GM21619 (cell line): ENCODE results near the gene TUBA1A.
"Not testable (repeated sequence)": the region's sequence is repeated elsewhere in the genome, so short reads cannot be mapped to it uniquely, and the experiment has no call there.

Experiments used
- ATAC-seq: cut with Tn5 transposase; IDR thresholded peaks from one replicate; pipeline ENCODE4 v1.9.1; 2021; ENCODE audit not compliant: unreplicated experiment

Gene TUBA1A

DNA sequence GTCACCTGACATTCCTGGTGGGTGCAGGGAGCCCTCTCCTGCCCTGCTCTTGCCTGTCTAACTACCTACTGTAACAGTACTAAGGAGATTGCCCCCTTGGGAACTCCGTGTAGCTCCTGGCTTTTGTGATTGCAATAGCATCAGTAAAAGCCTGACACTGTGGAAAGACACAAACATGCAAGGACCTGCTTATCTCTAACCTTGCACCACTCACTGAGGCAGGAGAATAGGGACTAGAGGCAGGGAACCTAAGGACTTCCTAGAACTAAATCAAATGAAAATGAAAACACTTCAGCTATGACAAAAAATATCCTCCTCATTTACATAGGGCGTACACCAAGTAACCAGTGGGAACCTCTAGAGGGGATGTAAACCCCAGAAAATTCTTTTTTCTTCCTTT, 28.5 kb downstream of the TUBA1A start:
- ATAC-seq = no peak

DNA sequence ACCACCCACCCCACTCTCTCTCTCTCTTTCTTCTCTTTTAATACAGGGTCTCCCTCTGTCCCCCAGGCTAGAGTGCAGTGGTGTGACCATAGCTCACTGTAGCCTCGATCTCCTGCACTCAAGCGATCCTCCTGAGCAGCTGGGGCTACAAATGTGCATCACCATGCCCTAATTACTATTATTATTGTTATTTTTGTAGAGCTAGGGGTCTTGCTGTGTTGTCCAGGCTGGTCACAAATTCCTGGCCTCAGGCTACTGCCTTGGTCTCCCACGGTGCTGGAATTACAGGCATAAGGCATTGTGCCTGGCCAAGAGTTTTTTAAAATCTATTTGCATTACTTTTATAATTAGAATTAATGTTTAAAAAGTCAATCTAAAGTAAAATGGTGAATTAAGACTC, 34.7 kb downstream of the TUBA1A start:
- ATAC-seq = no peak

DNA sequence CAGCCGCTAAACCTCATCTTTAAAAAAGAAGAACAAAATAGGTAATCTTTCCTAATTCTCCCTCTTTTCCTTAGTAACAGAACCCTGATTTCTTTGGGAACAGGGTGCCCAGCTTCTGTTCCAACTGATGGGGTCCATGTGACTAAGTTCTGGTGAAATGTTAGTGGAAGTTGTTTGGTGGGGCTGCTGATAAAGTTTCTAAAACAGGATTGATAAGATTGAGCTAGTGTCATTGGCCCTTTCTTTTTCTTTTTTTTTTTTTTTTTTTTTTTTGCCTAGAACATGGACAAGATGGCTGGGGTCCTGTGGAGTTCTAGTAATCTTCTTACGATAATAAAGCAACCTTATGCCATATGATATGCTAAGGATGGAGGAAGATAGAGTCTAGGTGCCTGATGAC, 41.5 kb downstream of the TUBA1A start:
- no peak for ATAC-seq

DNA sequence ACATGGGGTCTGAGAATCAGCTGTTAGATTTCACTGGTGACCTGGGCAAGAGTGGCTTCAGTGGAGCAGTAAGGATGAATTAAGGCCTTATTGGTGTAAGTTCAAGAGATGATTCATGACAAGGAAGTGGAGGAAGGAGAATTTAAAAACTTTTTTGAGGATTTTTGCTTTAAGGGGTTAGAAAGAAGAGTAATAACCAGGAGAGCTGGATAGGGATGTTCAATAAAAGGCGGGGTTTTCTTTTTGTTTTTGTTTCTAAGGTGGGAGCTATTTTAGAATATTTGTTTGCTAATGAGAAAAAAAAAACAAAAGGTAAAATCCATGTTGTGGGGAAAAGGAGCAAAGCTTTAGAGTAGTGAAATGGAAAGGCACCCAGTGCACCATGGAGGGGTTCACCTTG, 42.5 kb downstream of the TUBA1A start:
- ATAC-seq = no peak

DNA sequence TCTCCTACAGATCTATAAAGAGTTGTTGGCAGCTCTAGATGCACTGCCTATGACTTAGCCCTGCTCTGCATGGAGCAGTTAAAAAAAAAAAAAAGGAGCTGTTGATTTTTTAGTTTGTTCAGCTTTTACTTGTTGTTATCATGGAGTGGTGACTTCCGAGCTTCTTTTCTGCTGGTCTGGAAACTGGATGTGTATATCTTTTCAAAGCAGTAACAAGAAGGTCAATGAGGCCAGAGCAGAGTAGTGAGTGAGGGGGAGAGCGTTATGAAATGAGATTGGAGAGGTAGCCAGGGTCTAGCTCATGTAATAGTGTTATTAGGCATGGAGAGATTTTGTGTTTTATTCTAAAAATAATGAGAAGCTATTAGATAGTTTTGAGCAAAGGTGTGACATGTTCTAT, 44.5 kb downstream of the TUBA1A start:
- no peak for ATAC-seq

DNA sequence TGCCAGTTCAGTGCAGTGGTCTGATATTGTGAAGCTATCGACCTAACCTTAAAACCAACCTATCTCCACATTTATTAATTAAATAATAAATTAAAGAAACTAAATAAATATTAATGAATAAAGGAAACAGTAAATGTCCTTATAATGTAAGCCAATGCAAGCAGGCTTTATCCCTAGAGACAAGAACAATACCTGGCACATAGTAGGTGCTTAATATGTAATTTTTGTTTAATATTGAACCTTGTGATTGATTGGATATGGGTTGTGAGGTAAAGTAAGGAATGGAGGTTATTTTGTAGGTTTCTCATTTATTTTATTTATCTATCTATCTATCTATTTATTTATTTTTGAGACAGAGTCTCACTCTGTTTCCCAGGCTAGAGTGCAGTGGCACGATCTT, 49.9 kb downstream of the TUBA1A start:
- no peak for ATAC-seq

DNA sequence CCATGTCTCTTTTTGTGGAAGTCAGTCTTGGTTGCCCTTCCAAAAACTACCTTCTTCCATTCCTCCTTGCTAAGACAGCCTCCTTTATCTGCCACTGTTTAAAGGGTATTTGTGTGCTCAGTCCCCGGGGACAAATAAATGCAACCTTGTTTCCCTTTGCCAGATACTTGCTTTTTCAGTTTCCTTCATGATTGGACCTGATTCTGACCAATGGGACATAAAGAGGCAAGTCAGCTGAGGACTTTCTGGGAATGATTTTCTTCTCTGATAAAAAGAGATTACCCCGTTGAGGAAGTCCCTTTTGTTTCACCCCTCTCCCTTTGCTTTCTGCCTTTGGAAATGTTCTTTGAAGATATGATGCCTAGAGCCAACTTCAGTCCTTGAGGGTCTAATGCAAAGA, 50.3 kb downstream of the TUBA1A start:
- no peak for ATAC-seq

DNA sequence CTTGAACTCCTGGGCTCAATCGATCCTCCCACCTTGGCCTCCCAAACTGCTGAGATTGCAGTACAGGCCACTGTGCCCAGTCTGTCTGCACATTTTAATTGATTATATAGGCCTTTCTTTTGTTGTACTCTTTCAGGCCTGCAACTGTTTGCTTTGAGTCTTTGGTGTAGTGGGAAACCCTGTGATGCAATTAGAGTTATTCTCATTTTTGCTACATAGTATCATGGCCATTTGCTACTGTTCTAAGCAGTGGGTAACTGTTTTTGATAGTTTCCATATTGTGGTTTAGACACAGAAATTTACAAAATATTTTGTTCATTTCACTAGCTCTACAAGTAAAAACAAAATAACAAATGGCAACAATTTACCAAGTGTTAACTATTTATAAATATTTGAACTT, 51.4 kb downstream of the TUBA1A start:
- ATAC-seq = no peak

DNA sequence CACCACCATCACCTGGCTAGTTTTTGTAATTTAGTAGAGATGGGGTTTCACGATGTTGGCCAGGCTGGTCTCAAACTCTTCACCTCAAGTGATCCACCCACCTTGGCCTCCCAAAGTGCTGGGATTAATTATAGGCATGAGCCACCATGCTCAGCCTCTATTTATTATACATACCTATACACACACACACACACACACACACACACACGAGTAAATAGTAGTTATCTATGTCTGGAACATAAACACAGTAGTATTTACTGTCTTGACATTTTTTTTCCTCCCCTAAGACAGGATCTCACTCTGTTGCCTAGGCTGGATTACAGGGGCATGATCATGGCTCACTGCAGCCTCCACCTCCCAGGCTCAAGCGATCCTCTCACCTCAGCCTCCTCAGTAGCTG, 51.9 kb downstream of the TUBA1A start:
- not testable (repeated sequence) for ATAC-seq
